Activated CD4-positive, CD25-positive, alpha-beta regulatory T cell treated with anti-CD3 and anti-CD28 coated beads, Interleukin-2, amount 50 U/mL, for 24 hours (primary cell): ENCODE data around the gene PACS2.

ENCODE experiments used
- ATAC-seq, 2 donors: fragments of 150-1000 bp; cut with Tn5 transposase; one replicate each; pipeline ENCODE4 v1.10.0; 2021; ENCODE audit warnings: mild to moderate bottlenecking in 1 of 2, moderate library complexity in 1 of 2

Gene PACS2

GRCh38 chr14:105425823-105426247, 111.3 kb downstream of the PACS2 start:
- ATAC-seq: no peak

- no peak for ATAC-seq
Measured at GRCh38 chr14:105426416-105427130, 112.0 kb downstream of the PACS2 start.

- no peak for ATAC-seq
Measured at GRCh38 chr14:105427412-105427811, 112.9 kb downstream of the PACS2 start.

- ATAC-seq: no peak
Measured at GRCh38 chr14:105427936-105428485, 113.5 kb downstream of the PACS2 start.

- ATAC-seq: no peak
Measured at GRCh38 chr14:105430042-105430441, 115.5 kb downstream of the PACS2 start.

- no peak for ATAC-seq
Measured at GRCh38 chr14:105430565-105430964, 116.0 kb downstream of the PACS2 start.

GRCh38 chr14:105431256-105431655, 116.7 kb downstream of the PACS2 start:
- ATAC-seq: no peak

GRCh38 chr14:105432657-105433056, 118.1 kb downstream of the PACS2 start:
- ATAC-seq: no peak

GRCh38 chr14:105433161-105433605, 118.6 kb downstream of the PACS2 start:
- no peak for ATAC-seq

GRCh38 chr14:105436402-105436801, 121.9 kb downstream of the PACS2 start:
- ATAC-seq: no peak

- ATAC-seq: no peak
Measured at GRCh38 chr14:105436891-105437722, 122.6 kb downstream of the PACS2 start.

- ATAC-seq: no peak
Measured at GRCh38 chr14:105437723-105438500, 123.4 kb downstream of the PACS2 start.

GRCh38 chr14:105439179-105439578, 124.6 kb downstream of the PACS2 start:
- ATAC-seq: no peak

GRCh38 chr14:105439710-105440553, 125.4 kb downstream of the PACS2 start:
- ATAC-seq: no peak

- no peak for ATAC-seq
Measured at GRCh38 chr14:105440554-105440900, 126.0 kb downstream of the PACS2 start.

- no peak for ATAC-seq
Measured at GRCh38 chr14:105440992-105441391, 126.4 kb downstream of the PACS2 start.

- no peak for ATAC-seq
Measured at GRCh38 chr14:105442125-105442524, 127.6 kb downstream of the PACS2 start.

GRCh38 chr14:105442834-105443233, 128.3 kb downstream of the PACS2 start:
- ATAC-seq: no peak

GRCh38 chr14:105444859-105445258, 130.3 kb downstream of the PACS2 start:
- no peak for ATAC-seq

GRCh38 chr14:105445290-105445689, 130.7 kb downstream of the PACS2 start:
- no peak for ATAC-seq

GRCh38 chr14:105445901-105446845, 131.6 kb downstream of the PACS2 start:
- ATAC-seq: no peak
